Activated naive CD4-positive, alpha-beta T cell treated with anti-CD3 and anti-CD28 coated beads, Interleukin-2, amount 50 U/mL, for 24 hours (primary cell): ENCODE results near the gene TAS2R20.

Experiments used
- H3K27ac Mint-ChIP-seq: one replicate; pipeline ENCODE4 v1.8.0; 2021; ENCODE audit warnings: mild to moderate bottlenecking, mixed read lengths
- H3K27me3 Mint-ChIP-seq: one replicate; pipeline ENCODE4 v1.8.0; 2021; ENCODE audit warnings: mixed read lengths
- H3K36me3 Mint-ChIP-seq: one replicate; pipeline ENCODE4 v1.8.0; 2021; ENCODE audit warnings: mixed read lengths
- H3K4me1 Mint-ChIP-seq: one replicate; pipeline ENCODE4 v1.8.0; 2021; ENCODE audit warnings: mixed read lengths
- H3K4me3 Mint-ChIP-seq: one replicate; pipeline ENCODE4 v1.8.0; 2021; ENCODE audit warnings: mild to moderate bottlenecking, mixed read lengths
- H3K9me3 Mint-ChIP-seq: one replicate; pipeline ENCODE4 v1.8.0; 2021; ENCODE audit warnings: mixed read lengths

Gene TAS2R20

GRCh38 chr12:10974965-10975364, 23.1 kb downstream of the TAS2R20 start:
- H3K36me3 Mint-ChIP-seq = peaks cover 4% of the 10 kb centered on the region
- peaks cover 41% of the 10 kb centered on the region for H3K4me1 Mint-ChIP-seq
- H3K27ac Mint-ChIP-seq = no peak overlapping the region
- no peaks in the 10 kb centered on the region for H3K27me3 Mint-ChIP-seq
- no peaks in the 10 kb centered on the region for H3K9me3 Mint-ChIP-seq
- no peak overlapping the region for H3K4me3 Mint-ChIP-seq

GRCh38 chr12:10968765-10969456, 29.2 kb downstream of the TAS2R20 start:
- Mint-ChIP-seq H3K27me3 (no peaks in the 10 kb centered on the region), H3K9me3 (no peaks in the 10 kb centered on the region), H3K27ac (no peak overlapping the region), H3K36me3 (peaks cover 18% of the 10 kb centered on the region), H3K4me1 (no peaks in the 10 kb centered on the region), H3K4me3 (no peak overlapping the region)

- H3K27me3 Mint-ChIP-seq = no peaks in the 10 kb centered on the region
- H3K9me3 Mint-ChIP-seq = no peaks in the 10 kb centered on the region
- no peak overlapping the region for H3K4me3 Mint-ChIP-seq
- no peak overlapping the region for H3K27ac Mint-ChIP-seq
- peaks cover 1% of the 10 kb centered on the region for H3K4me1 Mint-ChIP-seq
- peaks cover 18% of the 10 kb centered on the region for H3K36me3 Mint-ChIP-seq
These were observed 30.7 kb downstream of the TAS2R20 start for GRCh38 chr12:10967409-10967808.

GRCh38 chr12:10966314-10966713, 31.8 kb downstream of the TAS2R20 start:
- Mint-ChIP-seq H3K27me3 (no peaks in the 10 kb centered on the region), H3K27ac (no peak overlapping the region), H3K36me3 (peaks cover 22% of the 10 kb centered on the region), H3K4me1 (peaks cover 12% of the 10 kb centered on the region), H3K9me3 (no peaks in the 10 kb centered on the region), H3K4me3 (no peak overlapping the region)

- Mint-ChIP-seq H3K9me3 (no peaks in the 10 kb centered on the region), H3K4me1 (peaks cover 19% of the 10 kb centered on the region), H3K27me3 (no peaks in the 10 kb centered on the region), H3K4me3 (no peak overlapping the region), H3K27ac (no peak overlapping the region), H3K36me3 (peaks cover 22% of the 10 kb centered on the region)
These were observed 32.6 kb downstream of the TAS2R20 start for GRCh38 chr12:10965476-10965875.

- no peak overlapping the region for H3K4me3 Mint-ChIP-seq
- H3K27ac Mint-ChIP-seq = no peak overlapping the region
- peaks cover 39% of the 10 kb centered on the region for H3K36me3 Mint-ChIP-seq
These were observed 37.9 kb downstream of the TAS2R20 start for GRCh38 chr12:10960211-10960610.

GRCh38 chr12:10959804-10960203, 38.3 kb downstream of the TAS2R20 start:
- H3K27me3 Mint-ChIP-seq = no peaks in the 10 kb centered on the region
- no peak overlapping the region for H3K4me3 Mint-ChIP-seq
- no peak overlapping the region for H3K27ac Mint-ChIP-seq
- peaks cover 12% of the 10 kb centered on the region for H3K9me3 Mint-ChIP-seq
- H3K36me3 Mint-ChIP-seq = peaks cover 42% of the 10 kb centered on the region
- H3K4me1 Mint-ChIP-seq = peaks cover 44% of the 10 kb centered on the region

More at GRCh38 chr12:10960211-10960610, 37.9 kb downstream of the TAS2R20 start:
- H3K4me1 Mint-ChIP-seq = peaks cover 43% of the 10 kb centered on the region
- no peaks in the 10 kb centered on the region for H3K27me3 Mint-ChIP-seq
- H3K9me3 Mint-ChIP-seq = peaks cover 11% of the 10 kb centered on the region

- Mint-ChIP-seq H3K27ac (no peak overlapping the region), H3K36me3 (peaks cover 47% of the 10 kb centered on the region), H3K4me3 (no peak overlapping the region), H3K9me3 (peaks cover 12% of the 10 kb centered on the region), H3K4me1 (peaks cover 50% of the 10 kb centered on the region), H3K27me3 (no peaks in the 10 kb centered on the region)
These were observed 40.4 kb downstream of the TAS2R20 start for GRCh38 chr12:10957741-10958140.

- H3K27me3 Mint-ChIP-seq = no peaks in the 10 kb centered on the region
- no peak overlapping the region for H3K27ac Mint-ChIP-seq
- H3K36me3 Mint-ChIP-seq = peaks cover 45% of the 10 kb centered on the region
- H3K4me1 Mint-ChIP-seq = peaks cover 37% of the 10 kb centered on the region
- H3K4me3 Mint-ChIP-seq = no peak overlapping the region
- H3K9me3 Mint-ChIP-seq = peaks cover 14% of the 10 kb centered on the region
These were observed 42.0 kb downstream of the TAS2R20 start for GRCh38 chr12:10956085-10956484.

GRCh38 chr12:10952645-10953044, 45.5 kb downstream of the TAS2R20 start:
- peaks cover 18% of the 10 kb centered on the region for H3K9me3 Mint-ChIP-seq
- H3K27ac Mint-ChIP-seq = no peak overlapping the region
- no peak overlapping the region for H3K4me3 Mint-ChIP-seq
- H3K27me3 Mint-ChIP-seq = no peaks in the 10 kb centered on the region
- H3K4me1 Mint-ChIP-seq = peaks cover 22% of the 10 kb centered on the region
- H3K36me3 Mint-ChIP-seq = peaks cover 46% of the 10 kb centered on the region
